HCT116 (cell line): ENCODE data around the gene LRP2BP. TPM values are rescaled to one million over a fixed set of nuclear protein-coding genes. Genes with fewer than 3 reads are reported as not detected.
"Not testable (repeated sequence)": the region's sequence is repeated elsewhere in the genome, so short reads cannot be mapped to it uniquely, and the experiment has no call there.

ENCODE experiments used
- ATAC-seq: fragments of 200-7000 bp; cut with Tn5 transposase; 2 replicates; pipeline ENCODE4 v1.9.1; 2020; ENCODE audit warnings: mild to moderate bottlenecking, moderate library complexity
- BruUV-seq: library from RNA; stranded (reverse); fragments of 400-500 nt; replicated peaks from 2 replicates; lab custom pipeline; 2021; lab: Mats Ljungman, UMichigan
- CTCF ChIA-PET: fragments of 300-600 bp; sonication (Branson Sonifier 250); formaldehyde crosslinking; loops from one replicate; lab custom pipeline; 2021; ENCODE audit warnings: antibody characterized with exemption; lab: Charles Lee
- POLR2A ChIA-PET: fragments of 300-600, 350-600 bp; sonication (Branson Sonifier 250); formaldehyde crosslinking; loops from one replicate; lab custom pipeline; 2021; ENCODE audit warnings: antibody characterized with exemption; lab: Charles Lee
- RAD21 ChIA-PET, 2 experiments: fragments of 300-600 bp; sonication (Branson Sonifier 250); formaldehyde crosslinking; loops; one replicate each; lab custom pipeline; 2023; ENCODE audit warnings: low total read pairs in 2 of 2; ENCODE audit not compliant: uncharacterized antibody in 2 of 2, unreplicated experiment in 2 of 2, low non-redundant PET in 1 of 2; lab: Charles Lee
- DNase-seq: peaks from one replicate; pipeline ENCODE4 v3.0.0-alpha.2; 2010; ENCODE audit warnings: low read depth, low spot score
- H2AFZ ChIP-seq: fragments of 200-600 bp; shearing (Covaris generic), sonication (generic); 2 replicates; pipeline ENCODE4 v1.6.1; 2017; ENCODE audit warnings: low read depth, mixed run types, mixed read lengths, antibody characterized with exemption, low read length; ENCODE audit not compliant: poor library complexity, severe bottlenecking
- H3K27ac ChIP-seq: 2 replicates; pipeline ENCODE4 v1.5.1; 2012; ENCODE audit warnings: low read depth, low read length
- H3K27me3 ChIP-seq: fragments of 200-600 bp; sonication (generic); 2 replicates; pipeline ENCODE4 v1.6.1; 2016; ENCODE audit warnings: mixed run types, low read length, mixed read lengths; ENCODE audit not compliant: insufficient read depth
- H3K36me3 ChIP-seq, 2 experiments: fragments of 200-500 bp in 1 of 2; fragments of 200-600 bp in 1 of 2; sonication (Bioruptor generic) in 1 of 2; sonication (generic) in 1 of 2; 2 replicates each; pipeline versions ENCODE4 v1.5.1 to v1.6.1; 2014 to 2016; ENCODE audit warnings: low read length in 2 of 2, inconsistent platforms in 1 of 2, mixed read lengths in 1 of 2, mixed run types in 1 of 2; ENCODE audit not compliant: insufficient read depth in 2 of 2, control insufficient read depth in 1 of 2
- H3K4me1 ChIP-seq, 2 experiments: fragments of 200-600 bp in 1 of 2; sonication (generic) in 1 of 2; 2 replicates each; pipeline versions ENCODE4 v1.5.1 to v1.6.1; 2012 to 2017; ENCODE audit warnings: low read length in 2 of 2, inconsistent platforms in 1 of 2, mild to moderate bottlenecking in 1 of 2, mixed read lengths in 1 of 2, mixed run types in 1 of 2, moderate library complexity in 1 of 2; ENCODE audit not compliant: insufficient read depth in 2 of 2, control insufficient read depth in 1 of 2
- H3K4me2 ChIP-seq: fragments of 200-600 bp; sonication (generic); 2 replicates; pipeline ENCODE4 v1.6.1; 2017; ENCODE audit warnings: mixed run types, low read length, mixed read lengths
- H3K4me3 ChIP-seq, 2 experiments: fragments of 200-600 bp in 1 of 2; sonication (generic) in 1 of 2; replicated peaks in 1 of 2; 2 replicates each; pipeline ENCODE4 v1.5.1; 2011 to 2016; ENCODE audit warnings: low read length in 2 of 2, control low read depth in 1 of 2, low read depth in 1 of 2, mild to moderate bottlenecking in 1 of 2, mixed read lengths in 1 of 2, mixed run types in 1 of 2
- H3K79me2 ChIP-seq: fragments of 200-600 bp; sonication (generic); 2 replicates; pipeline ENCODE4 v1.6.1; 2017; ENCODE audit warnings: mild to moderate bottlenecking, mixed run types, low read length, moderate library complexity, mixed read lengths; ENCODE audit not compliant: insufficient read depth
- H3K9ac ChIP-seq: fragments of 200-600 bp; sonication (generic); 2 replicates; pipeline ENCODE4 v1.6.1; 2016; ENCODE audit warnings: low read length, mixed read lengths
- H3K9me2 ChIP-seq: fragments of 200-600 bp; sonication (generic), shearing (Covaris generic); 2 replicates; pipeline ENCODE4 v1.6.1; 2017; ENCODE audit warnings: mixed run types, mild to moderate bottlenecking, moderate library complexity; ENCODE audit not compliant: insufficient read depth
- H3K9me3 ChIP-seq, 2 experiments: fragments of 200-500 bp in 1 of 2; fragments of 200-600 bp in 1 of 2; sonication (Bioruptor generic) in 1 of 2; sonication (generic) in 1 of 2; 2 replicates each; pipeline ENCODE4 v1.6.1; 2014 to 2017; ENCODE audit warnings: low read length in 2 of 2, mixed read lengths in 2 of 2, inconsistent platforms in 1 of 2, low read depth in 1 of 2, mild to moderate bottlenecking in 1 of 2, mixed run types in 1 of 2, moderate library complexity in 1 of 2; ENCODE audit not compliant: control insufficient read depth in 1 of 2, insufficient read depth in 1 of 2
- H4K20me1 ChIP-seq: fragments of 200-600 bp; sonication (generic), shearing (Covaris generic); 2 replicates; pipeline ENCODE4 v1.6.1; 2017; ENCODE audit warnings: mixed run types, mild to moderate bottlenecking, moderate library complexity; ENCODE audit not compliant: insufficient read depth
- ATF3 ChIP-seq: IDR thresholded peaks from 2 replicates; pipeline ENCODE4 v1.6.1; 2012
- CTCF ChIP-seq, 3 experiments: fragments of 200-600 bp in 1 of 3; sonication (generic) in 1 of 3; IDR thresholded peaks in 2 of 3; conservative IDR thresholded peaks in 1 of 3; 2 replicates each; pipeline ENCODE4 v1.5.1; 2012 to 2017; ENCODE audit warnings: low read depth in 2 of 3, low read length in 2 of 3, antibody characterized with exemption in 1 of 3, borderline replicate concordance in 1 of 3, control low read depth in 1 of 3, mild to moderate bottlenecking in 1 of 3, mixed read lengths in 1 of 3, mixed run types in 1 of 3, moderate library complexity in 1 of 3; ENCODE audit not compliant: insufficient read depth in 1 of 3
- POLR2AphosphoS5 ChIP-seq: IDR thresholded peaks from 2 replicates; pipeline ENCODE4 v1.6.1; 2011; ENCODE audit warnings: mild to moderate bottlenecking, low read depth, low read length, moderate library complexity
- RAD21 ChIP-seq: IDR thresholded peaks from 2 replicates; pipeline ENCODE4 v1.6.1; 2012; ENCODE audit warnings: low read depth, mild to moderate bottlenecking
- ZBTB33 ChIP-seq: IDR thresholded peaks from 2 replicates; pipeline ENCODE4 v1.6.1; 2011; ENCODE audit warnings: mild to moderate bottlenecking, low read length, moderate library complexity; ENCODE audit not compliant: insufficient replicate concordance; ENCODE audit errors: extremely low read depth
- ZNF274 ChIP-seq: fragments of 200-500 bp; sonication (Bioruptor generic); IDR thresholded peaks from 2 replicates; pipeline ENCODE4 v1.6.1; 2014; ENCODE audit warnings: mild to moderate bottlenecking, low read depth, low read length, inconsistent platforms
- intact Hi-C: fragments of 100-400 bp; cut with micrococcal nuclease; formaldehyde crosslinking; loops from 2 replicates; pipeline ENCODE4 v1.10.0; 2022
- total RNA-seq: library from RNA; stranded (reverse); gene quantifications from one replicate; pipeline ENCODE4 v1.2.1, GENCODE V29; 2021; ENCODE audit not compliant: unreplicated experiment

Gene LRP2BP
- total RNA-seq, 1 experiment from 2014 or later: 2.9 TPM

- POLR2A ChIA-PET: no interaction called here
- no peak for ATAC-seq
- no peaks in the 10 kb centered on the region for H4K20me1 ChIP-seq
- intact Hi-C loops: no loop called here
- no peak overlapping the region for H3K4me3 ChIP-seq
- no peak overlapping the region for H2AFZ ChIP-seq
- TF ChIP-seq ATF3: no peak
- no peak for TF ChIP-seq ZBTB33
- no peak for TF ChIP-seq RAD21
- TF ChIP-seq CTCF (IDR thresholded peaks at IDR 0.05 in 2 of 3, conservative IDR thresholded peaks at IDR 0.05 in 1 of 3; ENCODE audit: borderline replicate concordance in 1 of 3, insufficient read depth in 1 of 3, low read depth in 2 of 3, low read length in 2 of 3): no peak
- no peak for TF ChIP-seq ZNF274
- TF ChIP-seq POLR2AphosphoS5: no peak
- TF ChIP-seq, all 23 proteins: peak for 0
- Histone ChIP-seq H3K4me1 (no peaks in the 10 kb centered on the region), H3K27ac (no peak overlapping the region), H3K9me2 (no peaks in the 10 kb centered on the region), H3K4me2 (no peak overlapping the region), H3K9ac (no peak overlapping the region), H3K36me3 (no peaks in the 10 kb centered on the region), H3K79me2 (no peaks in the 10 kb centered on the region), H3K27me3 (no peaks in the 10 kb centered on the region), H3K9me3 (no peaks in the 10 kb centered on the region)
- DNase-seq: no peak
- RAD21 ChIA-PET: no interaction called here
- CTCF ChIA-PET: no interaction called here
- BruUV-seq: no TSS peak
These were observed 62.9 kb downstream of the LRP2BP start for GRCh38 chr4:185332575-185333464.

GRCh38 chr4:185329879-185330510 is 65.7 kb downstream of the LRP2BP start:
- CTCF ChIA-PET: not testable (repeated sequence)

More at GRCh38 chr4:185329879-185330510, 65.7 kb downstream of the LRP2BP start:
- H2AFZ ChIP-seq, H3K9ac ChIP-seq, H3K27me3 ChIP-seq, BruUV-seq, H3K4me1 ChIP-seq, POLR2A ChIA-PET, H4K20me1 ChIP-seq, H3K27ac ChIP-seq, H3K4me2 ChIP-seq, H3K79me2 ChIP-seq, H3K36me3 ChIP-seq, DNase-seq, ATAC-seq, H3K9me3 ChIP-seq, H3K9me2 ChIP-seq, H3K4me3 ChIP-seq, RAD21 ChIA-PET: not testable (repeated sequence)
- intact Hi-C loops: loop anchor here (10.0 kb wide), 1 partner anchor 865 kb away; no protein-coding TSS in a partner anchor
